GM19455 (cell line): Measurements from ENCODE around the gene NOP16.

Experiments
- ATAC-seq: cut with Tn5 transposase; IDR thresholded peaks from one replicate; pipeline ENCODE4 v1.9.1; 2021; ENCODE audit not compliant: unreplicated experiment

The NOP16 gene

GRCh38 chr5:176362233-176362490, 26.2 kb downstream of the NOP16 start:
- peak; percentile 3 for ATAC-seq

DNA sequence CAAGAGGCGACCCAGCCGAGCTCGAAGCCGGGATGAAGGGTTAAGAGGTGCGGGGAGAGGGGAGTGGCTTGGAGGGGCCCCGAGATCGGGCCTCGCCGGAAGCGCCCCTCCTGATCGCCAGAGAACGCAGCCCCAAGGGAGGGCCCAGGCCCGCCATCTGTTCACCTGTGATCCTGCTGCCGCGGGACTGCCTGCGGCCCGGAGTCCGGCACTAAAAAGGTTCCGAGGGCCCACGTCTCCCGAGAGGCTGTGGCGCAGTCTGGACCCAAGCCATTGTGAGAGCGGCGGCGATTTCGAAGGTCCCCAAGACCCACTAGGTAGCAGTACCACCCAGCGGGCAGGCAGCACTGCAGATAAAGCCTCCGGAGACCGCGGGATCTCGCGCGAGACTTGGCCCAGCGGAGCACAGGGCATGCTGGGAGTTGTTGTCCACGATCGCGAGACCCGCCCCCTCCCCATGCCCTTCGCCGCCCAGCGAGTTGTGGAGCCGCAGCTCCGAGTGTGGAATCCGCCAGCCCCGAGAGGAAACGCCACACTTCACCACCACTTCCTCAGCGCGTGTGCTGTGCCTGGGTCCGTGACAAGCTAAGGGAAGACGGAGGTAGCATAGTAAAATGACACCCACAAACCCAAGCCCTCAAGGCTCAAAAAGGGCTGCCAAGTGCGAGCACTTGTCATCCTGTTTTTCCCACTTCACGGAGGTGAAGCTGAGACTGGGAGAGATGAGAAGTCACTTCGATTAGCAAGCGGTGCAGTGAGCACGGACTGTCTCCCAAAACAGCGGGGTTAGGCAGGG, 26.8 kb downstream of the NOP16 start, which contains the start of gene KIAA1191:
KIAA1191 (minus strand) TSS at position 328 of the 796 bp plus-strand sequence. CDS start 2,256 bp downstream, outside the sequence.
- peak; percentile 89 for ATAC-seq

GRCh38 chr5:176360894-176361436, 27.4 kb downstream of the NOP16 start:
- ATAC-seq, result no peak

- no peak for ATAC-seq
Observed at GRCh38 chr5:176359658-176360057, 28.7 kb downstream of the NOP16 start.

- no peak for ATAC-seq
Observed at GRCh38 chr5:176356179-176356566, 32.2 kb downstream of the NOP16 start.

GRCh38 chr5:176355400-176356178, 32.8 kb downstream of the NOP16 start:
- ATAC-seq, result no peak

DNA sequence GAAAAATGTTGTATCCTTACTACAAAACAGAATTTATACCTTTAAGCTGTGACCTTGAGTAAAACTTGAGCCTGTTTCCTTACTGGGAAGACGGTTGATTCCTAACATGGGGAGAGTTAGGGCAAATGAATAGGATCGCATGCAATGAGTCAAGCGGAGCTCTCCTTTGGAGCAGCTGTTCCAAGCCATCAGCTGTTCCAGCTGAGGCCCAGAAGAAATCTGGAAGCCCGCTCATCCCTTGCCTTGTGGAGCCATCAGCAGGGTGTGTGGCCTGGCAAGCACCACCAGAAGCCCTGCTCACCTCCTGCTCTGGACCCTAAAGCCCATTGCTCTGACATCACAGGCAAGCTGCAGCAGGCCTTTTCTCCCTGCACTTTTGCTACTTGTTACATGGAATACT, 34.9 kb downstream of the NOP16 start:
- no peak for ATAC-seq

- no peak for ATAC-seq
Observed at GRCh38 chr5:176352116-176352878, 36.1 kb downstream of the NOP16 start.

GRCh38 chr5:176350416-176350815, 38.0 kb downstream of the NOP16 start:
- ATAC-seq, result no peak

DNA sequence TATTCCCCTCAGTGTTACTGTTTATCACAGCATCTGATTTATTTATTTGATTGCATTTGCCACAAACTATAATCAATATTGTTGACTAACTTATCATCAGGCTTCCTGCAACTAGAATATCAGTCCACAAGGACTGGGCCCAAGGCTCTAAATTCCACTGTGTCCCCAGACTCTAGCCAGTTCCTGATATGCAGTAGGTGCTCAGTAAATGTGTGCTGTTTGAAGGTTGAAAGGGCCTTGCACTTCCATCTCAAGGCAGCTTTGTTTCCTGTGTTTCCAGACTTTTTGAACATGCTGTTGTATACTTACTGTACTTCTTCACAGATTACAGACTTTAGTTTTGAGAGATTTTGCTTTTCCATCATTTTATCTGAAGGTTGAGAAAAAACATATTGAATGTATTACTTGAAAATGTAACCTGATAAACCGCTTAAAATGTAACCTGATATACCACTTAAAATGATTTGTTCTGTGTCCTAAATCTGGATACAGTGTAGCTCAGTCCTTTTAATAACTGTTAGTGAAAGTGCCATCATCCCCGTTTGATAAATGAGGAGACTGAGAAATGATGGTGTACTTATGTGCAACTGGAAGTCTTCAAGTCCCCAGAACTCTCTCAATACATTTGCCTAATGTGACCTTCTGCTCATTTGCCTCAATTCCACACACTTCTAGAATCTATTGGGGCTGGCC, 45.5 kb downstream of the NOP16 start:
- ATAC-seq, result no peak

DNA sequence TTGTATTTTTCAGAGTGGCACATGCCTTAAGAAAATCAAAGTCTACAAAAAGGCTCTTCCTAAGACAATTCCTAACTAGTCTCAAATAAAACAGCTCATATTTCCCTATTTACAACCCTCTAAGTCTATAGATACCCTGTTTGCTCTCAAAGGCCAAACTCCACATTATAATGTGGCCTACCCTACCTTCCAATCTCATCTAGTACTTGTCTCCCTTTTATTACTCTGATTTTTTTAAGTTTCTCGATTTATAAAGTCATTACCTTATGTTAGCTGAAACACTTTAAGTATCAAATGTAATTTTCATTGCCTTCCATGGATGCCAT, 46.3 kb downstream of the NOP16 start:
- ATAC-seq, result no peak

- no peak for ATAC-seq
Observed at GRCh38 chr5:176341325-176342157, 46.9 kb downstream of the NOP16 start.

DNA sequence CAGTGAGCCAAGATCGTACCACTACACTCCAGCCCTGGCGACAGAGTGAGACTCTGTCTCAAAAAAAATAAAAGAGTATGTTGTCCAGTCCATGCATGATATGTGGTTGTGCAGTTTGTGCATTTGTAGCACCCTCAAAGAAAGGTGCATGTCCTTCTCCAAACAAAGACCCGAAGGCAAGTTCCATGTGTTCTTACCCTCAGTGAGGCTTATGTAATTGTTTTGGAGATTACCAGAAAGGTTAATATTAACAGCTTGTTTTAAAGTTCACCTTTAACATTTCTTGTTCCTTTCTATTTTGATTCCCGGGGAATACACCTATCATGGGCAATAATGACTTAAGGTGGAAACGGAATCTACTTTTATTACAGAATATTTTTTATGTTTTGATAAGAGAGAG, 49.1 kb downstream of the NOP16 start:
- ATAC-seq, result no peak

GRCh38 chr5:176337913-176338312, 50.5 kb downstream of the NOP16 start:
- ATAC-seq, result no peak

GRCh38 chr5:176334031-176334770, 54.2 kb downstream of the NOP16 start:
- no peak for ATAC-seq
